Endothelial cell (in vitro differentiated cells): Measurements from ENCODE around the gene PEAK3. TPM values are rescaled to one million over a fixed set of nuclear protein-coding genes. Genes with fewer than 3 reads are reported as not detected.

Experiments used
- DNase-seq: peaks from one replicate; pipeline ENCODE4 v3.0.0; 2021; ENCODE audit warnings: low spot score
- H3K27ac Mint-ChIP-seq: one replicate; pipeline ENCODE4 v1.8.0; 2021; ENCODE audit warnings: mixed read lengths, inconsistent platforms; ENCODE audit not compliant: unreplicated experiment
- H3K27me3 Mint-ChIP-seq: one replicate; pipeline ENCODE4 v1.8.0; 2021; ENCODE audit warnings: mild to moderate bottlenecking, moderate library complexity, mixed read lengths, inconsistent platforms; ENCODE audit not compliant: unreplicated experiment
- H3K36me3 Mint-ChIP-seq: one replicate; pipeline ENCODE4 v1.8.0; 2021; ENCODE audit warnings: mild to moderate bottlenecking, low read depth, mixed read lengths, inconsistent platforms; ENCODE audit not compliant: unreplicated experiment
- H3K4me1 Mint-ChIP-seq: one replicate; pipeline ENCODE4 v1.8.0; 2021; ENCODE audit warnings: mild to moderate bottlenecking, mixed read lengths, inconsistent platforms; ENCODE audit not compliant: unreplicated experiment
- H3K4me3 Mint-ChIP-seq: one replicate; pipeline ENCODE4 v1.8.0; 2021; ENCODE audit warnings: mild to moderate bottlenecking, mixed read lengths, inconsistent platforms; ENCODE audit not compliant: unreplicated experiment
- H3K9me3 Mint-ChIP-seq: one replicate; pipeline ENCODE4 v1.8.0; 2021; ENCODE audit warnings: mixed read lengths, inconsistent platforms; ENCODE audit not compliant: unreplicated experiment
- total RNA-seq: library from RNA; stranded (reverse); fragmentation: NEBNext Ultra II Directional; extraction: Animal tissue kit (Norgen Biotek cat#: 25700); gene quantifications from one replicate; pipeline ENCODE4 v1.2.1, GENCODE V29; 2021; ENCODE audit not compliant: unreplicated experiment
- TF ChIP-seq, protein P1 (sequence below): fragments of 200-600 bp; sonication (generic); IDR thresholded peaks from one replicate; pipeline ENCODE4 v1.5.0; 2021; ENCODE audit warnings: antibody characterized with exemption; ENCODE audit not compliant: unreplicated experiment

The PEAK3 gene
- total RNA-seq, 1 donor from 2014 or later = 0.97 TPM

DNA sequence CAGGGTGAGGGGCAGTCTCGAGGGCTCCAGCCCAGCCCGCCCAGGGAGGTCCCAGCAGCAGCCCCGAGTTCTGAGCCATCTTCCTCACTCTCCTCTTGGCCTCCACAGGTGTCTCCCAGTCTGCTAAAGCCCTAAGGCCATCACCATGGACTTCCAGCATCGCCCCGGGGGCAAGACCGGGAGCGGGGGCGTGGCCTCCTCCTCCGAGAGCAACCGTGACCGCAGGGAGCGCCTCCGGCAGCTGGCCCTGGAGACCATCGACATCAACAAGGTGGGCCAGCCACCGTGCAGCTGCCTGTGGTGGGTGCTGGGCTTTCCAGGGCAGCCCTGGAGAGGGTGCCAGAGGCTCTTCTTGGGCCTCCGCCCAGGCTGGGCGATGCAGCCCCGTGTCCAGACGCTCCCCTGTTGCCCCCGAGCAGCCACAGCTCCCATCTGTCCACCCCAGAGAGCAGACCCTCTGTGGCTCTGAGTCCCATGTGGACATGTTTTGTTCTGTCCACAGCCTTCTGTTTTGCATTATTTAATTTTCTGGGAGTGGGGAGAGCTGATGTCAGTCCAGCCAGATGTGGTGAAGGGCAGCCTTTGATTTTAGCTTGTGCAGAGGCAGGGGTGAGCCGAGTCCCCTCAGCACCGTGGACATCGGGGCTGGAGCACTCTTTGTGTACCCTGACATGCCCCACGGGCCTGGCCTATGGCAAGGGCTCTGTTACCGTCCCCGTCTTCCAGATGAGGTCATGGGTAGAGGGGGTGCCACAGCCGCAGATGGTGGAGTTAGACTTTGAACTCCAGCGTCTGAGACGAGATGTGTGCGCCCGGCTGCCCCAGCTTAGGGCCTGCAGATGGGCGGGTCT lies 38.5 kb downstream of the PEAK3 start:
- H3K4me3 Mint-ChIP-seq = no peak overlapping the region

DNA sequence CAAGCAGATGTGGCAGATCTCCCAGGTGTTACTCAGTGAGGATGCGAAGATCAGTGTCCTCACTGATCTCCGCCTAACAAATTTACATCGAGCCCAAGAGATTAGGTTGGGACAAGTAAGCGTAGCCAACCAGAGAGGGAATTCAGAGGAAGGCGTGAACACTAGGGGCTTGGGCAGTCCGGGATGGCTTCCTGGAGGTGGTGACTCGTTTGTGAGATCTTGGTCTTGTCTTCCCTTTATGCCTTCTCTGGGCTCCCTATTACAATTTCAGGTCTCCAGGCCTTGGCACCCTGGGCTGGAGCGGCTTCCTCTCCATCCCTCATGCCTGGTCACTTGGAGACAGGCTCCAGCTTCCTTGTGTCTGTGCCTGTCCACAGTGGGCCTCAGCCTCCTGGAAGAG lies 39.2 kb downstream of the PEAK3 start:
- no peaks in the 10 kb centered on the region for H3K9me3 Mint-ChIP-seq
- peak overlapping the region; percentile 59 for H3K27ac Mint-ChIP-seq
- TF ChIP-seq, protein P1, sequence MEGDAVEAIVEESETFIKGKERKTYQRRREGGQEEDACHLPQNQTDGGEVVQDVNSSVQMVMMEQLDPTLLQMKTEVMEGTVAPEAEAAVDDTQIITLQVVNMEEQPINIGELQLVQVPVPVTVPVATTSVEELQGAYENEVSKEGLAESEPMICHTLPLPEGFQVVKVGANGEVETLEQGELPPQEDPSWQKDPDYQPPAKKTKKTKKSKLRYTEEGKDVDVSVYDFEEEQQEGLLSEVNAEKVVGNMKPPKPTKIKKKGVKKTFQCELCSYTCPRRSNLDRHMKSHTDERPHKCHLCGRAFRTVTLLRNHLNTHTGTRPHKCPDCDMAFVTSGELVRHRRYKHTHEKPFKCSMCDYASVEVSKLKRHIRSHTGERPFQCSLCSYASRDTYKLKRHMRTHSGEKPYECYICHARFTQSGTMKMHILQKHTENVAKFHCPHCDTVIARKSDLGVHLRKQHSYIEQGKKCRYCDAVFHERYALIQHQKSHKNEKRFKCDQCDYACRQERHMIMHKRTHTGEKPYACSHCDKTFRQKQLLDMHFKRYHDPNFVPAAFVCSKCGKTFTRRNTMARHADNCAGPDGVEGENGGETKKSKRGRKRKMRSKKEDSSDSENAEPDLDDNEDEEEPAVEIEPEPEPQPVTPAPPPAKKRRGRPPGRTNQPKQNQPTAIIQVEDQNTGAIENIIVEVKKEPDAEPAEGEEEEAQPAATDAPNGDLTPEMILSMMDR = no peak
- peaks cover 40% of the 10 kb centered on the region for H3K4me1 Mint-ChIP-seq
- peak overlapping the region; percentile 57 for H3K4me3 Mint-ChIP-seq
- no peak for DNase-seq
- peaks cover 11% of the 10 kb centered on the region for H3K27me3 Mint-ChIP-seq
- peaks cover 19% of the 10 kb centered on the region for H3K36me3 Mint-ChIP-seq

More for the DNA sequence above, 38.5 kb downstream of the PEAK3 start:
- Mint-ChIP-seq H3K27me3 (peaks cover 6% of the 10 kb centered on the region), H3K9me3 (no peaks in the 10 kb centered on the region), H3K36me3 (peaks cover 16% of the 10 kb centered on the region), H3K27ac (no peak overlapping the region), H3K4me1 (peaks cover 34% of the 10 kb centered on the region)
- TF ChIP-seq, protein P1 = no peak
- no peak for DNase-seq

DNA sequence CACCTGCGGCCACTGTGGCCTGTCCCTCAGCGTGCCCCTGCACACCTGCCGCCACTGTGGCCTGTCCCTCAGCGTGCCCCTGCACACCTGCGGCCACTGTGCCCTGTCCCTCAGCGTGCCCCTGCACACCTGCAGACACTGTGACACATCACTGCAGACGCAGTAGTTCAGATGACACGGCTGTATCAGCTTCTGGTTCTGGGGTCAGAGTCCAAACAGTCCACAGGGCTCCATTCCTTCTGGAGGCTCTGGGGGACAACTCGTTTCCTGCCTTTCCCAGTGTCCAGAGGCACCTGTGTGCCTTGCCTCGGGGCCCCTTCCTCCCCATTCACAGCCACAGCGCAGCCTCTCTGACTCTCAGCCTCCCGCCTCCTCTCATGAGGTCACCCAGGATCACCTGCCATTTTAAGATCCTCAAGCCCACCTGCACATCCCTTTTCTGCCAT lies 39.9 kb downstream of the PEAK3 start:
- Mint-ChIP-seq H3K4me1 (peaks cover 43% of the 10 kb centered on the region), H3K36me3 (peaks cover 23% of the 10 kb centered on the region), H3K9me3 (no peaks in the 10 kb centered on the region), H3K4me3 (no peak overlapping the region), H3K27ac (no peak overlapping the region), H3K27me3 (peaks cover 17% of the 10 kb centered on the region)
- TF ChIP-seq, protein P1 = no peak
- DNase-seq = no peak

DNA sequence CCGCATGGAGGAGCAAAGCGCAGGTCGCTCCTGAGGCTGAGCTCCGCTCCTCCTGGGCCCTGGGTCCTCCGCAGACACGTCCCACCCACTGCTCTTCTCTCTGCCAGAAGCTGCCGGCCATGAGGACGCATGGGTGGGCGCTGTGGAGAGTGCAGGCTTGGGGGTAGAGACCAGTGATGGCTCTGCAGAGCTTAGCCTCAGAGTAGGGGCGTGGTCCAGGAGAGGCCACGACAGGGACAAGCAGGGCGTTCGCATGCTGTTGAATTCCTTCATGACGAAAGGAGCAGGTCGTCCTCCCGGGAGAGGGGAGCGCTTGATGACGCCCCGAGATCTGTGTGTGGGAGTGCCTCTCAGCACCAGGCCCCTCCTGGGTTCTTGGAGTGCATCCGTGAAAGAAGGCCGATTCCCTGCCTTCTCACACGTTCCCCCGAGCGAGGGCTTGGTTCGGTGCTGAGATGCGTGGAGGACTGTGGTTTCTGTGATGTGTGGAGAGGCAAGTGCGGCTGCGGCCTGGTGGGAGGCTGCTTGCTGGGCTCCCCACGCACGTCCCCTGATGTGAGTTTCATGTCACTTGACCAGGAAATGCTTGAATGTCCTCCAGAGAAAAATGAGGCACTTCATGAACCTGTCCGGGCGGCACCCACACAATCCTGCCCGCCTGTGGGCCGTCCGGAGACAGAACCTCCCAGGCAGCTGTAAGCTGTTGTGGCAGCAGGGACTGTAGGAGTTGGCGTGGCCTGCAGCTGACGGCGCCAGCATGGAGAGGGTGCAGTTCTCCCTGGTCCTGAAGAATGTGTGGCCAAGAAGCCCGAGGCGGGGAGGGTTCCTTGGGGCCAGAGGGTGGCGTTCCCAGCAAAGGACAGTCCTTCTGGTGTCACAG lies 40.9 kb downstream of the PEAK3 start:
- Mint-ChIP-seq H3K27ac (peak overlapping the region; percentile 90), H3K4me1 (peaks cover 43% of the 10 kb centered on the region), H3K4me3 (peak overlapping the region; percentile 82), H3K36me3 (peaks cover 23% of the 10 kb centered on the region), H3K27me3 (peaks cover 17% of the 10 kb centered on the region), H3K9me3 (no peaks in the 10 kb centered on the region)
- TF ChIP-seq, protein P1 = no peak
- no peak for DNase-seq
